Breast epithelium (tissue), 4 donors: ENCODE measurements around the gene ENO4. TPM values are rescaled to one million over a fixed set of nuclear protein-coding genes. Genes with fewer than 3 reads are reported as not detected.

Source experiments
- DNase-seq, 2 donors: peaks; one replicate each; pipeline ENCODE4 v3.0.0-alpha.2; 2019; ENCODE audit warnings: low spot score in 2 of 2
- H3K27ac ChIP-seq, 2 donors: fragments of 200-600 bp; sonication (generic) in 1 of 2; one replicate each; pipeline ENCODE4 v1.5.1; 2016 to 2019; ENCODE audit warnings: mild to moderate bottlenecking in 1 of 2
- H3K27me3 ChIP-seq, 2 donors: fragments of 200-600 bp; sonication (generic) in 1 of 2; one replicate each; pipeline versions ENCODE4 v1.5.1 to v1.6.0; 2017 to 2019; ENCODE audit warnings: control low read depth in 1 of 2, mild to moderate bottlenecking in 1 of 2
- H3K36me3 ChIP-seq: fragments of 200-600 bp; one replicate; pipeline ENCODE4 v1.5.1; 2019
- H3K4me1 ChIP-seq, 2 donors: fragments of 200-600 bp; sonication (generic); one replicate each; pipeline ENCODE4 v1.5.1; 2016 to 2019; ENCODE audit warnings: control low read depth in 1 of 2
- H3K4me3 ChIP-seq, 3 donors: fragments of 200-600 bp; sonication (generic); 1 replicate in 2 of 3; 2 replicates in 1 of 3; pipeline ENCODE4 v1.5.1; 2016 to 2019; ENCODE audit warnings: mild to moderate bottlenecking in 3 of 3, moderate library complexity in 2 of 3
- H3K9me3 ChIP-seq, 2 donors: fragments of 200-600 bp; sonication (generic) in 1 of 2; one replicate each; pipeline ENCODE4 v1.5.1; 2016 to 2019; ENCODE audit warnings: control low read depth in 1 of 2
- POLR2A ChIP-seq: fragments of 450-650 bp; IDR thresholded peaks from one replicate; pipeline ENCODE4 v1.6.1; 2016; ENCODE audit warnings: antibody characterized with exemption, mild to moderate bottlenecking, moderate library complexity
- POLR2AphosphoS5 ChIP-seq, 3 donors: sonication (generic); formaldehyde crosslinking; IDR thresholded peaks; one replicate each; pipeline ENCODE4 v1.6.1; 2017; ENCODE audit warnings: antibody characterized with exemption in 3 of 3
- intact Hi-C: fragments of 100-400 bp; cut with DNase I; formaldehyde crosslinking; loops from one replicate; pipeline ENCODE4 v1.15.1; 2023; ENCODE audit warnings: low total_unique reads
- total RNA-seq, 3 donors: library from RNA; depleted of rRNA; stranded (reverse); fragments of >200 nt; gene quantifications; one replicate each; pipeline ENCODE4 v1.1.0, GENCODE V29; 2016
- TF ChIP-seq, protein P1 (sequence below), 3 donors: fragments of 450-650 bp; IDR thresholded peaks; one replicate each; pipeline ENCODE4 v1.5.1; 2016 to 2017; ENCODE audit warnings: antibody characterized with exemption in 3 of 3, mild to moderate bottlenecking in 3 of 3, moderate library complexity in 3 of 3

Gene ENO4
- total RNA-seq, 3 donors from 2014 or later, result 0.16 to 1.9 (median 0.66) TPM

DNA sequence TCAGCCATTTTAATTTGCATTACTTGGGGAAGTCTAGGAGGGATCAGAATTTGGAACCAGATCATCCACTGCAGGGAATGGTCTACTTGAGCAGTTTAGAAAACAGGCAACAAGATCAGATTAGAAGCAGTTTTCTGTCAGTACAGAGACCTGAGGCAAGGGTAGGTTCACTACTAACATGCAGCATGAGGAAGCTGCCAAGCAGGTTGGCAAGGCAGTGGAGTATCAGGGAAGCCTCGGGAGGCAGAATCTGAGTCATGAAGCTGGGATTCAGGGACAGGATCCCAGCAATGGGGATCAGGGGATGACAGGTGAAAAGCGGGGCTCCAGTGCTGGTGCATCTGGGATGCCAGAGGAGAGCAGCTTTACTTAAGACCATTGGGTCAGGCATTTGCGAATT, 28.1 kb downstream of the ENO4 start:
- H3K27me3 ChIP-seq, result no peaks in the 10 kb centered on the region
- H3K4me3 ChIP-seq, result no peak overlapping the region
- H3K9me3 ChIP-seq, result no peaks in the 10 kb centered on the region
- no peaks in the 10 kb centered on the region for H3K36me3 ChIP-seq
- no peak overlapping the region for H3K27ac ChIP-seq
- intact Hi-C loops, result no loop called here
- TF ChIP-seq, protein P1, sequence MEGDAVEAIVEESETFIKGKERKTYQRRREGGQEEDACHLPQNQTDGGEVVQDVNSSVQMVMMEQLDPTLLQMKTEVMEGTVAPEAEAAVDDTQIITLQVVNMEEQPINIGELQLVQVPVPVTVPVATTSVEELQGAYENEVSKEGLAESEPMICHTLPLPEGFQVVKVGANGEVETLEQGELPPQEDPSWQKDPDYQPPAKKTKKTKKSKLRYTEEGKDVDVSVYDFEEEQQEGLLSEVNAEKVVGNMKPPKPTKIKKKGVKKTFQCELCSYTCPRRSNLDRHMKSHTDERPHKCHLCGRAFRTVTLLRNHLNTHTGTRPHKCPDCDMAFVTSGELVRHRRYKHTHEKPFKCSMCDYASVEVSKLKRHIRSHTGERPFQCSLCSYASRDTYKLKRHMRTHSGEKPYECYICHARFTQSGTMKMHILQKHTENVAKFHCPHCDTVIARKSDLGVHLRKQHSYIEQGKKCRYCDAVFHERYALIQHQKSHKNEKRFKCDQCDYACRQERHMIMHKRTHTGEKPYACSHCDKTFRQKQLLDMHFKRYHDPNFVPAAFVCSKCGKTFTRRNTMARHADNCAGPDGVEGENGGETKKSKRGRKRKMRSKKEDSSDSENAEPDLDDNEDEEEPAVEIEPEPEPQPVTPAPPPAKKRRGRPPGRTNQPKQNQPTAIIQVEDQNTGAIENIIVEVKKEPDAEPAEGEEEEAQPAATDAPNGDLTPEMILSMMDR (IDR thresholded peaks at IDR 0.05), result no peak
- no peak for TF ChIP-seq POLR2AphosphoS5 (IDR thresholded peaks at IDR 0.05)
- TF ChIP-seq POLR2A, result no peak
- peak in 1 of 2 donors; percentile 62 for DNase-seq
- H3K4me1 ChIP-seq, result no peaks in the 10 kb centered on the region

DNA sequence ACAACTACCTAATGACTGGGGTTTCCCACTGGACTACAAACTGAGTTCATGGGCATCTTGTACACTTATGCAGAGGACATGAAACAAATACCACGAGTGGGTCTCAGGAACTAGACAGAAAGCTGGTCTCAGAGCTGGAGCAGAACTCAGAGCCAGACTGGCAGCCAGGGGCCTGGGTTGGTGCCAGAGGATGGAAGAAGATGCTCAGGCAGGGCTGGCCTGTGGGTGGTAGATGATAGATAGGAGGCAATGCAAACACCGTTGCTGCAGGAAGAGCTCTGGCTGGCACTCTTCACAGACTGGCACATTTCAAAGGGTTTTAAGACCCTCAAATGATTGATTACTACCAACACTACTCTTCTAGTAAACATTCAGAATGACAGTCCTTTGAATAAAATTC, 28.8 kb downstream of the ENO4 start:
- Histone ChIP-seq H3K4me3 (no peak overlapping the region), H3K9me3 (no peaks in the 10 kb centered on the region), H3K27ac (no peak overlapping the region), H3K36me3 (no peaks in the 10 kb centered on the region), H3K4me1 (no peaks in the 10 kb centered on the region), H3K27me3 (no peaks in the 10 kb centered on the region)
- intact Hi-C loops, result no loop called here
- DNase-seq, result no peak
- TF ChIP-seq, protein P1 (IDR thresholded peaks at IDR 0.05), result no peak
- TF ChIP-seq POLR2A (no peak), POLR2AphosphoS5 (IDR thresholded peaks at IDR 0.05) (no peak)

DNA sequence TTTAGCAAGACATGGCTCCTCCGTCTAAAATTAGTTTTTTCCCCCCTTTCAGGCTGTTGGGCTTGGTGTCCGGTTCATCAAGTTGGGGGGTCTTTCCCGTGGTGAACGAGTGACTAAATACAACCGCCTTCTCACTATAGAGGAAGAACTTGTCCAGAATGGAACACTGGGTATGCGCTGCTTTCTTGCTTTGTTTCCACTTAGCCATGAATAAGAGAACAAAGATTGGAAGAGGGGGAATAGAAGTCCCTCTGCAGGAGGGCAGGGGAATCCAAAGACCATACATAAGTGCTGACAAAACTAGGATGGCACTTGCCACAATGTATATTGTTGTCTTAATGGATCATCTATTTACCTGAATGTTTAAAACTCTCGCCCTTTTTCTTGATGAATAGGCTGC, 30.5 kb downstream of the ENO4 start:
- no peak for DNase-seq
- Histone ChIP-seq H3K36me3 (no peaks in the 10 kb centered on the region), H3K27me3 (no peaks in the 10 kb centered on the region), H3K27ac (no peak overlapping the region), H3K9me3 (no peaks in the 10 kb centered on the region), H3K4me1 (no peaks in the 10 kb centered on the region), H3K4me3 (no peak overlapping the region)
- intact Hi-C loops, result no loop called here
- TF ChIP-seq POLR2A, result no peak
- TF ChIP-seq, protein P1 (IDR thresholded peaks at IDR 0.05), result no peak
- TF ChIP-seq POLR2AphosphoS5 (IDR thresholded peaks at IDR 0.05), result no peak

DNA sequence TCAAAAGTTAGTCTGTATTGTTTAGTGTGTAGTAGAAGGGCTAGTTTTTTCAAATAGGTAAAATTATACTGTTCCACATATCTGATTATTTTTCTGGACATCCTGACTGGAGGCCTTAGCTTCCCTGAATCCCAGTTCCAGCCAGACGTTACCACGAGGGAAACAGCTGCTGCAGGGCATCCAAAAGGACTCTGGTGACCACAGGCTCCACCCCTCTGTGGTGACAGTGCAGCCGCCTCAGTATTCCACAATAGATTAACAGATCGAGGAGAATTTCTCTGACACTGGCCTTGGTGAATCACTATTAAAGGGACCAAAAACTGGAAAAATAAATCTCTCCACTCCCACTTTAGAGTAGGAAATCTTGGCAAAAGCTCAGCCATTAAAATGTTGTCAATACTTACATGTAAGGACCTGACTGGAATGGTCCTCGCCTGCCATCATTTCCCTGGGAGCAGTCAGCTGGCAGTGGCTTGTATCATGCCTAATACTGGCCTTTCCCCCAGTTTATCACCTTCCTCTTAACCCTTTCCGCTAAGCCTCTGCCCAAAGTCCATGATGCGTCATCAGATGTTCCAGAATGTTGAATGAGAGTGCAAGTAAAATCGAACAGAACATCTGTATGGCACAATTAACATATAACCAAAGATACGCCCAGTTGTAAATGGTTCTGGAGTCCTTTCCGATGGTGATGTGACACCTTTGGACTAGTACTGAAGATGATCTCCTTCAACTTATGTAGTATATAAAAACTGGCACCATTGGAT, 31.6 kb downstream of the ENO4 start:
- Histone ChIP-seq H3K9me3 (no peaks in the 10 kb centered on the region), H3K36me3 (no peaks in the 10 kb centered on the region), H3K4me1 (no peaks in the 10 kb centered on the region), H3K4me3 (no peak overlapping the region), H3K27me3 (no peaks in the 10 kb centered on the region), H3K27ac (no peak overlapping the region)
- no peak for TF ChIP-seq POLR2AphosphoS5 (IDR thresholded peaks at IDR 0.05)
- TF ChIP-seq, protein P1 (IDR thresholded peaks at IDR 0.05), result no peak
- no peak for TF ChIP-seq POLR2A
- intact Hi-C loops, result no loop called here
- DNase-seq, result no peak

DNA sequence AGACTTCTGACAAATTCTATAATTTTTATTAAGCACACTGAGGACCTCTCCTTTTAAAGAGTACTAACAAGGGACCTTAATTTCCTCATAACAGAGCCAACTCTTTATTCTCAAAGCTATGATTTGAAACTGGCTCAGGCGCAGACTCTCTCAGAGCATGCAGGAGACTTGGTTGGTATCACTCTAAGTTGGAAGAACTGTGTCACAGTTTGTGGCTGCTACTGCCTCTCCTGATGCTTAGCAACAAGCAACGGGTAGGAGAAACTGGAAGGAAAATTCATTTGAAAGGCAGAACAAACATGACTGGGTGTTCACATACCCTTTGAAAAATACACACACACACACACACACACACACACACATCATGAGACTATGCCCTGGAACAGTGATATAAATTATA, 33.3 kb downstream of the ENO4 start:
- no peak for TF ChIP-seq POLR2AphosphoS5 (IDR thresholded peaks at IDR 0.05)
- no peak for TF ChIP-seq POLR2A
- TF ChIP-seq, protein P1 (IDR thresholded peaks at IDR 0.05), result no peak

More for the DNA sequence above, 33.3 kb downstream of the ENO4 start:
- no peak overlapping the region for H3K27ac ChIP-seq
- DNase-seq, result no peak
- H3K4me1 ChIP-seq, result no peaks in the 10 kb centered on the region
- H3K4me3 ChIP-seq, result no peak overlapping the region
- intact Hi-C loops, result no loop called here
- H3K36me3 ChIP-seq, result no peaks in the 10 kb centered on the region
- no peaks in the 10 kb centered on the region for H3K9me3 ChIP-seq
- no peaks in the 10 kb centered on the region for H3K27me3 ChIP-seq
